Measurements from ENCODE around the gene AARS2. TPM values are rescaled to one million over a fixed set of nuclear protein-coding genes. Genes with fewer than 3 reads are reported as not detected.
A peak's percentile ranks its signal among the peaks of the same experiment; 100 is the strongest.

Gene AARS2
- total RNA-seq, 1 experiment from 2014 or later = 21.7 TPM

DNA sequence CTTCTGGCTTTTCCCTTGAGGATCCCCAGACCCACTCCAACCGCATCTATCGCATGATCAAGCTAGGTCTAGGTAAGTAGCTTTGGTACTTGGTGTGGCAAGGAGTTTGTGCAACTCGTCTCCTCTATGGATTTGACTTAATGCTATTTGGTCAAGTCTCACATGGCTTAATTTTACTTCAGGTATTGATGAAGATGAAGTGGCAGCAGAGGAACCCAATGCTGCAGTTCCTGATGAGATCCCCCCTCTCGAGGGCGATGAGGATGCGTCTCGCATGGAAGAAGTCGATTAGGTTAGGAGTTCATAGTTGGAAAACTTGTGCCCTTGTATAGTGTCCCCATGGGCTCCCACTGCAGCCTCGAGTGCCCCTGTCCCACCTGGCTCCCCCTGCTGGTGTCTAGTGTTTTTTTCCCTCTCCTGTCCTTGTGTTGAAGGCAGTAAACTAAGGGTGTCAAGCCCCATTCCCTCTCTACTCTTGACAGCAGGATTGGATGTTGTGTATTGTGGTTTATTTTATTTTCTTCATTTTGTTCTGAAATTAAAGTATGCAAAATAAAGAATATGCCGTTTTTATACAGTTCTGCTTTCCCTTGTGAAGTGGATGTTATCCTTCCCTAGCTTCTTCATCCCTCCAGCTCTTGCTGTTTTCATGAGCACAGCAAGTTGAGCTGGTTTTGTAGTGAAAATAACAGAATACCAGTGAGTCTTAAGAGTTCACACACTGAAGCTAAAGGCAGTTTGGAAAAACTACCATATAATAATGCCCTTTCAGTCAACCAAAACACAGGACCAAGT lies 59.6 kb downstream of the AARS2 start:
- Mint-ChIP-seq H3K4me1 (peaks cover 58 to 63% of the 10 kb centered on the region in 2 experiments), H3K4me3 (peak overlapping the region; percentile 5 to 63; a peak in 3 of 5 replicates), H3K36me3 (ENCODE audit: insufficient read depth in 1 of 3, low read depth in 3 of 3) (peaks cover 56 to 81% (median 74%) of the 10 kb centered on the region in 3 experiments), H3K9me3 (no peaks in the 10 kb centered on the region), H3K27ac (peak overlapping the region; percentile 24 to 92 (median 77); a peak in 3 of 7 replicates), H3K27me3 (ENCODE audit: low read depth) (peaks cover 11% of the 10 kb centered on the region)
- Histone ChIP-seq H3K23me2 (ENCODE audit: insufficient read length, low read depth, low read length, poor library complexity, severe bottlenecking) (peaks cover 8% of the 10 kb centered on the region), H3K79me1 (ENCODE audit: insufficient read depth, low read depth, low read length, poor library complexity, severe bottlenecking) (no peaks in the 10 kb centered on the region), H3K4me1 (ENCODE audit: insufficient read depth, low read length) (peaks cover 5% of the 10 kb centered on the region; the same call in 1 of the 2 replicates), H4K8ac (replicated peaks; ENCODE audit: insufficient read length, low read depth, low read length) (no peak overlapping the region), H4K91ac (ENCODE audit: insufficient read length, low read depth, low read length) (no peak overlapping the region), H3K4me2 (ENCODE audit: insufficient read depth, insufficient read length, low read length) (no peak overlapping the region), H2BK20ac (ENCODE audit: low read depth, low read length, poor library complexity, severe bottlenecking) (no peak overlapping the region), H3K56ac (ENCODE audit: insufficient read length, low read depth, low read length) (no peak overlapping the region), H3K79me2 (ENCODE audit: insufficient read depth, low read length) (peaks cover 11% of the 10 kb centered on the region; the same call in 1 of the 2 replicates), H3T11ph (ENCODE audit: low read length) (no peak overlapping the region), H3K14ac (ENCODE audit: insufficient read depth, low read length) (no peak overlapping the region), H2BK5ac (ENCODE audit: insufficient read length, low read length) (no peak overlapping the region), H4K20me1 (ENCODE audit: control insufficient read depth, insufficient read depth, insufficient read length) (no peaks in the 10 kb centered on the region), H3K27ac (ENCODE audit: insufficient read length, low read depth, low read length) (no peak overlapping the region), H3K18ac (ENCODE audit: insufficient read length, low read depth, low read length) (no peak overlapping the region), H2BK12ac (ENCODE audit: insufficient read length, low read depth, low read length) (no peak overlapping the region), H3K23ac (ENCODE audit: insufficient read length, low read depth, low read length) (no peak overlapping the region), H3K27me3 (ENCODE audit: insufficient read depth, low read length) (no peaks in the 10 kb centered on the region), H2BK15ac (ENCODE audit: low read depth, low read length) (no peak overlapping the region), H3K4ac (ENCODE audit: low read depth, low read length) (no peak overlapping the region), H3K9ac (ENCODE audit: extremely low read depth, insufficient read length, low read length) (no peak overlapping the region), H4K5ac (ENCODE audit: insufficient read length, low read depth, low read length) (no peak overlapping the region), H3K9me3 (ENCODE audit: control insufficient read depth, low read depth, low read length) (no peaks in the 10 kb centered on the region), H2BK120ac (ENCODE audit: low read depth, low read length, poor library complexity, severe bottlenecking) (no peak overlapping the region), H2AFZ (ENCODE audit: low read length) (no peak overlapping the region), H2AK5ac (ENCODE audit: insufficient read length, low read length) (no peak overlapping the region)
- TF ChIP-seq, protein P1, sequence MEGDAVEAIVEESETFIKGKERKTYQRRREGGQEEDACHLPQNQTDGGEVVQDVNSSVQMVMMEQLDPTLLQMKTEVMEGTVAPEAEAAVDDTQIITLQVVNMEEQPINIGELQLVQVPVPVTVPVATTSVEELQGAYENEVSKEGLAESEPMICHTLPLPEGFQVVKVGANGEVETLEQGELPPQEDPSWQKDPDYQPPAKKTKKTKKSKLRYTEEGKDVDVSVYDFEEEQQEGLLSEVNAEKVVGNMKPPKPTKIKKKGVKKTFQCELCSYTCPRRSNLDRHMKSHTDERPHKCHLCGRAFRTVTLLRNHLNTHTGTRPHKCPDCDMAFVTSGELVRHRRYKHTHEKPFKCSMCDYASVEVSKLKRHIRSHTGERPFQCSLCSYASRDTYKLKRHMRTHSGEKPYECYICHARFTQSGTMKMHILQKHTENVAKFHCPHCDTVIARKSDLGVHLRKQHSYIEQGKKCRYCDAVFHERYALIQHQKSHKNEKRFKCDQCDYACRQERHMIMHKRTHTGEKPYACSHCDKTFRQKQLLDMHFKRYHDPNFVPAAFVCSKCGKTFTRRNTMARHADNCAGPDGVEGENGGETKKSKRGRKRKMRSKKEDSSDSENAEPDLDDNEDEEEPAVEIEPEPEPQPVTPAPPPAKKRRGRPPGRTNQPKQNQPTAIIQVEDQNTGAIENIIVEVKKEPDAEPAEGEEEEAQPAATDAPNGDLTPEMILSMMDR (conservative IDR thresholded peaks at IDR 0.05) = peak; percentile 73
- WGBS (ENCODE audit: extremely low coverage, insufficient read length, low lambda C conversion rate) = no CpG with 5 or more reads among the region's 10 CpGs
- peak; percentile 75 for DNase-seq

All from H9 (cell line).